Gastroesophageal sphincter (tissue), 3 donors: Measurements from ENCODE around the gene RNF223.

Experiments used
- CTCF ChIP-seq, 4 experiments: fragments of 200-600 bp in 2 of 4; fragments of 450-650 bp in 2 of 4; sonication (generic) in 1 of 4; IDR thresholded peaks; one replicate each; pipeline ENCODE4 v1.5.1; 2017 to 2019; ENCODE audit warnings: antibody characterized with exemption in 4 of 4, mild to moderate bottlenecking in 2 of 4, moderate library complexity in 2 of 4
- EP300 ChIP-seq: sonication (generic); formaldehyde crosslinking; IDR thresholded peaks from one replicate; pipeline ENCODE4 v1.6.1; 2017; ENCODE audit warnings: antibody characterized with exemption, mild to moderate bottlenecking
- POLR2A ChIP-seq, 2 donors: fragments of 450-650 bp; IDR thresholded peaks; one replicate each; pipeline ENCODE4 v1.6.1; 2017; ENCODE audit warnings: antibody characterized with exemption in 2 of 2, mild to moderate bottlenecking in 2 of 2, moderate library complexity in 1 of 2
- POLR2AphosphoS5 ChIP-seq: sonication (generic); formaldehyde crosslinking; IDR thresholded peaks from one replicate; pipeline ENCODE4 v1.6.1; 2017; ENCODE audit warnings: antibody characterized with exemption

DNA sequence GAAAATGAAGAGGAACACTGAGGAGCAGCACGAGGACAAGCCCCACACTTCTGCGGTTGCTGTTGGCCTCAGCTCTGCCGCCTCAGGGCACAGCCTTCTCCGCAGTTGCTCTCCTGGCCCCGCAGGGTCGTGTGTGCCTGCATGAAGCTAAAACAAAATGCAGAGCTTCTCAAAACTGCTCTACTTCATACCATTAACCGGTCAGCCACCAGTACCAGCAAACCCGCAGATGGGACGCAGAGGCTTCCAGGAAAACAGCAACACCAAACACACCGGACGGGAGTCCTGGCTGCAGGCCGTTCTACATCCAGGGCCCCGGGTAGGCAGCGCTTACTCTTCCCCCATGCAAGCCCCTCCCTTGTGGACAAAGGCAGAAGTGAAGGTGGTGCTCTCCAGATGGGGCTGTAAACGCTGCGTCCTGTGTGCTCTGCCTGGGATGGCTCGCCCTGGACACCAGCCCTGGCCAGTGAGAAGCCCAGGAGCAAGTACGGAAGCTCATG is 48.9 kb upstream of the RNF223 start:
- no peak for TF ChIP-seq POLR2A (IDR thresholded peaks at IDR 0.05)
- no peak for TF ChIP-seq CTCF (IDR thresholded peaks at IDR 0.05)
- TF ChIP-seq EP300 = no peak
- TF ChIP-seq POLR2AphosphoS5 = no peak
